Measurements from ENCODE around the gene SYVN1. TPM values are rescaled to one million over a fixed set of nuclear protein-coding genes. Genes with fewer than 3 reads are reported as not detected.
A peak's percentile ranks its signal among the peaks of the same experiment; 100 is the strongest.

Gene SYVN1
- total RNA-seq, 2 experiments from 2014 or later = 89.1 to 96.8 TPM

GRCh38 chr11:65136515-65137096 lies 2.3 kb upstream of the SYVN1 start:
- peaks cover 41% of the 10 kb centered on the region for H3K4me1 Mint-ChIP-seq (ENCODE audit: low read depth)
- Histone ChIP-seq H3K9me3 (ENCODE audit: control insufficient read depth in 1 of 2, insufficient read depth in 1 of 2, low read length in 2 of 2) (no peaks in the 10 kb centered on the region), H3K36me3 (ENCODE audit: insufficient read depth, low read length) (peaks cover 16% of the 10 kb centered on the region), H3K4me1 (ENCODE audit: insufficient read depth, low read length) (peaks cover 44% of the 10 kb centered on the region), H3K27me3 (ENCODE audit: control insufficient read depth in 1 of 2, insufficient read depth in 2 of 2, low read length in 2 of 2) (no peaks in the 10 kb centered on the region), H3K4me3 (ENCODE audit: low read length) (no peak overlapping the region), H3K27ac (ENCODE audit: low read depth in 1 of 2, low read length in 2 of 2) (peak overlapping the region in 1 of 2 donors; percentile 99)
- peak overlapping the region; percentile 80 for H3K4me3 Mint-ChIP-seq
- intact Hi-C loops (cut with DNase I, micrococcal nuclease) = loop anchor here in 1 of 2 experiments (5.0 kb wide), 1 partner anchor 46 kb away; the partner anchor contains the start of gene CAPN1
- H3K9me3 Mint-ChIP-seq = no peaks in the 10 kb centered on the region
- peak overlapping the region; percentile 100 for H3K27ac Mint-ChIP-seq
- no peak for TF ChIP-seq CTCF (IDR thresholded peaks at IDR 0.05)
- ChIA-PET POLR2A (interaction anchor here (0.7 to 4.4 kb wide), 10 partner anchors 8 to 362 kb away, joined by 3 to 136 read pairs (median 6); partner anchors contain the start of genes EHD1, FAU, MALAT1 and MRPL49), CTCF (interaction anchor here (0.6 to 2.3 kb wide), 4 partner anchors 15 to 26 kb away, joined by 3 to 11 read pairs (median 4); partner anchors contain the start of genes FAU, MRPL49 and ZNHIT2)
- H3K27me3 Mint-ChIP-seq = no peaks in the 10 kb centered on the region
- ATAC-seq (ENCODE audit: poor library complexity) (no peak), DNase-seq (no peak)
- H3K36me3 Mint-ChIP-seq (ENCODE audit: low read depth) = peaks cover 36% of the 10 kb centered on the region

GRCh38 chr11:65135633-65136145 lies 1.4 kb upstream of the SYVN1 start:
- peaks cover 25% of the 10 kb centered on the region for H3K36me3 ChIP-seq (ENCODE audit: insufficient read depth, low read length)
- H3K4me3 ChIP-seq (ENCODE audit: low read length) = peak overlapping the region; percentile 83
- Mint-ChIP-seq H3K4me3 (peak overlapping the region; percentile 99), H3K9me3 (no peaks in the 10 kb centered on the region), H3K4me1 (ENCODE audit: low read depth) (peaks cover 45% of the 10 kb centered on the region), H3K36me3 (ENCODE audit: low read depth) (peaks cover 46% of the 10 kb centered on the region), H3K27me3 (no peaks in the 10 kb centered on the region), H3K27ac (peak overlapping the region; percentile 100)
- no peaks in the 10 kb centered on the region for H3K27me3 ChIP-seq (ENCODE audit: control insufficient read depth in 1 of 2, insufficient read depth in 2 of 2, low read length in 2 of 2)
- DNase-seq (peak in 1 of 14 experiments; percentile 25), ATAC-seq (ENCODE audit: poor library complexity) (no peak)
- no peaks in the 10 kb centered on the region for H3K9me3 ChIP-seq (ENCODE audit: control insufficient read depth in 1 of 2, insufficient read depth in 1 of 2, low read length in 2 of 2)
- intact Hi-C loops (cut with DNase I, micrococcal nuclease) = loop anchor here (2.0 to 5.0 kb wide), 2 partner anchors 19 to 47 kb away; partner anchors contain the start of genes CAPN1 (in 1 of the 2) and ZNHIT2 (in 1 of the 2)
- H3K4me1 ChIP-seq (ENCODE audit: insufficient read depth, low read length) = peaks cover 47% of the 10 kb centered on the region
- ChIA-PET CTCF (interaction anchor here (1.1 to 2.3 kb wide), 6 partner anchors 14 to 122 kb away, joined by 3 to 11 read pairs (median 4); partner anchors contain the start of genes ARL2, FAU, MRPL49 and TM7SF2), POLR2A (interaction anchor here (0.7 to 4.4 kb wide), 39 partner anchors 9 to 738 kb away, joined by 3 to 136 read pairs (median 6); partner anchors contain the start of genes ARL2, CAPN1, CDC42EP2 and CDCA5)
- no peak for TF ChIP-seq CTCF (IDR thresholded peaks at IDR 0.05)
- H3K27ac ChIP-seq (ENCODE audit: low read depth in 1 of 2, low read length in 2 of 2) = peak overlapping the region; percentile 96 to 99

- intact Hi-C loops (cut with DNase I, micrococcal nuclease) = loop anchor here (1.0 to 5.0 kb wide), 4 partner anchors 18 to 218 kb away; partner anchors contain the start of genes ATG2A (in 1 of the 2), CAPN1 (in 1 of the 2), VPS51 (in 1 of the 2) and ZNHIT2 (in 1 of the 2)
- peak overlapping the region; percentile 100 for H3K27ac Mint-ChIP-seq
- ATAC-seq (ENCODE audit: poor library complexity) = peak; percentile 88
- H3K27ac ChIP-seq (ENCODE audit: low read depth in 1 of 2, low read length in 2 of 2) = peak overlapping the region; percentile 96 to 99
- no peaks in the 10 kb centered on the region for H3K9me3 ChIP-seq (ENCODE audit: control insufficient read depth in 1 of 2, insufficient read depth in 1 of 2, low read length in 2 of 2)
- peak in 13 of 14 experiments; percentile 70 to 96 (median 75) for DNase-seq
- H3K9me3 Mint-ChIP-seq = no peaks in the 10 kb centered on the region
- peaks cover 47% of the 10 kb centered on the region for H3K4me1 ChIP-seq (ENCODE audit: insufficient read depth, low read length)
- H3K4me3 ChIP-seq (ENCODE audit: low read length) = peak overlapping the region; percentile 83
- CTCF ChIA-PET = interaction anchor here (1.4 to 2.3 kb wide), 5 partner anchors 18 to 121 kb away, joined by 3 to 11 read pairs (median 5); partner anchors contain the start of genes ARL2, TM7SF2 and ZNHIT2
- POLR2A ChIA-PET = interaction anchor here (0.6 to 4.4 kb wide), 43 partner anchors 10 to 1154 kb away, joined by 3 to 136 read pairs (median 6); partner anchors contain the start of genes ARL2, CAPN1, CDC42EP2 and CDCA5
- H3K27me3 ChIP-seq (ENCODE audit: control insufficient read depth in 1 of 2, insufficient read depth in 2 of 2, low read length in 2 of 2) = no peaks in the 10 kb centered on the region
- H3K4me1 Mint-ChIP-seq (ENCODE audit: low read depth) = peaks cover 45% of the 10 kb centered on the region
- peaks cover 31% of the 10 kb centered on the region for H3K36me3 ChIP-seq (ENCODE audit: insufficient read depth, low read length)
- peaks cover 51% of the 10 kb centered on the region for H3K36me3 Mint-ChIP-seq (ENCODE audit: low read depth)
- no peak for TF ChIP-seq CTCF (IDR thresholded peaks at IDR 0.05)
- no peaks in the 10 kb centered on the region for H3K27me3 Mint-ChIP-seq
- H3K4me3 Mint-ChIP-seq = peak overlapping the region; percentile 99
Observed at GRCh38 chr11:65134952-65135632, 773 bp upstream of the SYVN1 start.

Measured in CD4-positive, alpha-beta T cell (primary cell).